GM21786 (cell line): ENCODE measurements around the gene KPNA6.
A peak's percentile ranks its signal among the peaks of the same experiment; 100 is the strongest.

Source experiments
- ATAC-seq: cut with Tn5 transposase; IDR thresholded peaks from one replicate; pipeline ENCODE4 v1.9.1; 2021; ENCODE audit not compliant: unreplicated experiment

KPNA6 gene

DNA sequence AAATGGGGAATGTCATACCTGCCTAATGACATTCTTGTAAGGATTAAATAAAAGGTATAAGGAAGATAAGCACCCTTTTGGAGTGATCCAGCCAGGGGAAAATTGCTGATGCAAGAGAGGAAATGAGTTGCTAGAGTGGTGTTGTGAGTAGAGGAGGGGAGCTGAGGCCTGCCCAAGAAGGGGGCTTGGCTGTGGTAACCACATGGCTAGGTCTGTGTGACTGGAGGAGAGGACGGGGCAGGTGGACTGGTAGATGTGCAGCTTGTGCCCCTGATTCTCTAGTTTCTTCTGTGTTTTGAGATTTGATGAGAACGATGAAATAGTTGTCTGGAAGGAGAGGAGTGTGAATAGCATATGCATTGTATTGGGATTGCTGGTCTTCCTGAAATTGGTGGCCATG, 78.2 kb downstream of the KPNA6 start:
- ATAC-seq, result no peak

DNA sequence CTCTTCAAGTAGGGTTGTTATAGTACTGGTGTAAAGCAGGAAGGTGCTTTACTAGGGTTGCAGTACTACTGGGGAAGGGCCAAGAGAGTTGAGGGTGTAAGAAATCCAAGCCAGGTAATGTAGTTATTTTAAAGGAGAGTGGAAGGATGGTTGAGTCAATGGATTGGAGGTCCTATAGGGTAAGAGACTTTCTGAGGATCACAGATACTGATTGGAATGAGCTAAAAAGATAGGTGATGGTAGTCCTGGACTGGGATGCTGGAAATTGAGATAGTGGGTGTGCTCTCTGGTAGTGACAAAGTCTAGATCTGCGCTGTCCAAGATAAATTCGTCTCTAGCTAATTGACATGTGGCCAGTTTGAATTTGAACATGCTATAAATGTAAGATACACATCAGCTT, 78.6 kb downstream of the KPNA6 start:
- ATAC-seq, result no peak

DNA sequence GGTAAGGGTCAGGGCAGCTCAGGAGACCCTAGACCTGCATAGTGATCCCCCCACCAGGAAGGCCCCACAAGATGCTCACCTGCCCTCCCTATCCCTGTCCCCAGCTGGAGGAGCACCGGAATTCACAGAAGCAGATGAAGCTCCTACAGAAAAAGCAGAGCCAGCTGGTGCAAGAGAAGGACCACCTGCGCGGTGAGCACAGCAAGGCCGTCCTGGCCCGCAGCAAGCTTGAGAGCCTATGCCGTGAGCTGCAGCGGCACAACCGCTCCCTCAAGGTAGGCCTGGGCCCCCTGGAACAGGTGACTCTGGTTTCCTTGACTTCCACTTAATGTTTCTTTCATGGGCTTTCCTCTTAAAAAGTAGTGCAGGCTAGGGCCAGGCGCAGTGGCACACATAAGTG, 80.0 kb downstream of the KPNA6 start:
- no peak for ATAC-seq

DNA sequence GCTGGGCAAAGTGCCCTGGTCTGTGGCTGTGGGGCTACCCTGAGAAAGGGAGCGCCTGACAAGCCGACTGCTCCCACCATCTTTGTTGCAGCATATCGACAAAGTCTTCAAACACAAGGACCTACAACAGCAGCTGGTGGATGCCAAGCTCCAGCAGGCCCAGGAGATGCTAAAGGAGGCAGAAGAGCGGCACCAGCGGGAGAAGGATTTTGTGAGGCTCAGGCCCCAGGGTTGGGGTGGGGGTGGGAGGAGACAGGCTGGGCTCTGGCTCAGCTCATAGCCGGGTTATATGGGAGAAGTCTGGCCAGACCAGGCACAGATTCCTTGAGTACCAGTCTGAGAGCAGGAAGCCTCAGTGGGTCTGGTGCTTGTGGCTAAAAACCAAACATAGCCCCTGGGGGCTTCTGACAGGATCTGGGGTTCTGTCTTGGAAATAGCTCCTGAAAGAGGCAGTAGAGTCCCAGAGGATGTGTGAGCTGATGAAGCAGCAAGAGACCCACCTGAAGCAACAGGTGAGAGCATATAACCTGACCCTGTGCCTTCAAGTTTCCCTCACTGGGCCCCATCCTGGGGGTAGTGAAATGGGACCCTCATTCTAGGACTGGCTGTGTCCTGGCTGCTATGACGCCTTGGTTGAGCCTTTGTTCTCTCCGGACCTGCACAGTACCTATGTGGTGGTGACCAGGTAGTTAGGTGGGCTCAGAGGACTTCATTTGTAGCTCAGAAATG, 84.5 kb downstream of the KPNA6 start:
- ATAC-seq, result no peak

GRCh38 chr1:32194984-32195383, 87.1 kb downstream of the KPNA6 start:
- no peak for ATAC-seq

DNA sequence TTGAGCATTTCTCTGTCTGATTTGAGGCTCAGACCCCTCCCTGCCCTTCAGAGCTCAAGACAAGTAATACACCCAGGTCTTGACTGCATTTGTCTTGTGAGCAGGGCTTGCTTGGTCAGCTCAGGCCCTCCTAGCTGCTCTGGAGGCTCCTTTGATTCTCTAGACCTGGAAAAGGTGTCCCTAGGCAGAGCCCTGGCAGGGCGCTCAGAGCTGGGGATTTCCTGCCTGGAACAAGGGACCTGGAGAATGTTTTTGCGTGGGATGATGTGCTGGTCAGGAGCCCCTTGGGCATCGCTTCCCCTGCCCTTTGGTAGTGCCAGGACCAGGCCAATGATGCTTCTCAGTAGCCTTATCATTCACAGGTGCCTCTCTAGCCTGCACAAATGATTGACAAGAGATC, 87.7 kb downstream of the KPNA6 start:
- ATAC-seq, result no peak

DNA sequence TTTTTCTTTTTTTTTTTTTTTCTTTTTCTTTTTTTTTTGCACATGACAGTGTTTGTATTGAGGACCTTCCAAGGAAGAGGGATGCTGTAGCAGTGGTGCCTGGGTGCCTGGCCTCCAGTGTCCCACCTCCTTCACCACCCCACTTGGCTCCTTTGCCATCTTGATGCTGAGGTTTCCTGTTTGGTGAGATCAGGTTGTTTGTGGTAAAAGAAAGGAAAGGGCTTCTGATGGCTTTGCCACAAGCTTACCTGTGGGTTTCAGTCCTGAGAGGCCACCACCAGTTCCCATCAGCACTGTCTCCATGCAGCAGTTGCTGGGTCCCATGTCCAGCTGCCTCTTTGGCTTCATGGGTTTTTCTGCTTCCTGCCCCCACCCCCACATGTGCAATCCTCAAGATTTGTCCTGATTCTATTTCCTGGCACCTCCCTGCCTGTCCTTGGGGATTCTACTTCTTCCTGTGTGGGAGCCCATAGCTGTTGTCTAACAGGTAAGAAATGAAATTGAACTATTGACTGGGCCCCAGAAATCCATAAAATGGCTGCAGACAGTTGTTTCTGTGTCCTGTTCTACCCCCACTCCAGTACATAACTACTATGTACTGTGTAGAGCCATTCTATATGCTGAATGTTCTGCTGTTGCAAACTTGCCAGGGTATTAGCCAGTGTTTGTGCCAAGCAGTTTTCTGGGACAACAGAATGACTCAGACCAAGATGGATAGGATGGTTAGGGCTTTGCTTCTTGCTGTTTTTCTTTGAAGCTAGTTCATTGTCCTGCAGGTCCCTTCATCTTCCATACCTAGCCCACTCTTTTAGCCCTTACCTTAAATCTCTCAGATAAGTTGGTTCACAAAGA, 88.3 kb downstream of the KPNA6 start:
- no peak for ATAC-seq

DNA sequence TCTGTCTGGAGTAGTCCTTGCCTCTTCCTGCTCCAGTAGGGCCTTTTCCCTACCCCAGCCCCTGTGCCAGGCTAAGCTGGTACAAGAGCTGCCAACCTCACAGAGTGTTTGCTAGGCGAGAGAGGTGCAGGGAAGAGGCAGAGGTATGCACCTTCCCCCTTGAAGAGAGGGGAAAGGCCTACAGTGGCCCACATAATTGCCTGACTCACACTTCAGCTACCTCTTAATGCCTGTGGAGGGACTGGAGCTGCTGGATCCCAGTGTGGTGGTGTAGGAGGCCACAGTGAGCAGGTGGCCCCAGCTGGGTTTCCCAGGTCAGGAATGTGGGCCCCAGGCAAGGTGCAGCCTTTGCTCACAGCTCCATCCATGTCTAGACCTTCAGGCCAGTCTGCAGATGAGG, 89.2 kb downstream of the KPNA6 start:
- no peak for ATAC-seq

DNA sequence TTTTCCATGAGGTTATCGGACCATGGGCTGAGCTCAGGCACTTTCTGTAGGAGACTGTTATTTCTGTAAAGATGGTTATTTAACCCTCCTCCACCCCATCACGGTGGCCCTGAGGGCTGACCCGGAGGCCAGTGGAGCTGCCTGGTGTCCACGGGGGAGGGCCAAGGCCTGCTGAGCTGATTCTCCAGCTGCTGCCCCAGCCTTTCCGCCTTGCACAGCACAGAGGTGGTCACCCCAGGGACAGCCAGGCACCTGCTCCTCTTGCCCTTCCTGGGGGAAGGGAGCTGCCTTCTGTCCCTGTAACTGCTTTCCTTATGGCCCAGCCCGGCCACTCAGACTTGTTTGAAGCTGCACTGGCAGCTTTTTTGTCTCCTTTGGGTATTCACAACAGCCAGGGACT, 90.0 kb downstream of the KPNA6 start:
- no peak for ATAC-seq

GRCh38 chr1:32198237-32199042, 90.6 kb downstream of the KPNA6 start:
- ATAC-seq, result no peak

GRCh38 chr1:32199043-32199716, 91.3 kb downstream of the KPNA6 start:
- ATAC-seq, result no peak

- ATAC-seq, result no peak
Observed at GRCh38 chr1:32199717-32200072, 91.8 kb downstream of the KPNA6 start.

DNA sequence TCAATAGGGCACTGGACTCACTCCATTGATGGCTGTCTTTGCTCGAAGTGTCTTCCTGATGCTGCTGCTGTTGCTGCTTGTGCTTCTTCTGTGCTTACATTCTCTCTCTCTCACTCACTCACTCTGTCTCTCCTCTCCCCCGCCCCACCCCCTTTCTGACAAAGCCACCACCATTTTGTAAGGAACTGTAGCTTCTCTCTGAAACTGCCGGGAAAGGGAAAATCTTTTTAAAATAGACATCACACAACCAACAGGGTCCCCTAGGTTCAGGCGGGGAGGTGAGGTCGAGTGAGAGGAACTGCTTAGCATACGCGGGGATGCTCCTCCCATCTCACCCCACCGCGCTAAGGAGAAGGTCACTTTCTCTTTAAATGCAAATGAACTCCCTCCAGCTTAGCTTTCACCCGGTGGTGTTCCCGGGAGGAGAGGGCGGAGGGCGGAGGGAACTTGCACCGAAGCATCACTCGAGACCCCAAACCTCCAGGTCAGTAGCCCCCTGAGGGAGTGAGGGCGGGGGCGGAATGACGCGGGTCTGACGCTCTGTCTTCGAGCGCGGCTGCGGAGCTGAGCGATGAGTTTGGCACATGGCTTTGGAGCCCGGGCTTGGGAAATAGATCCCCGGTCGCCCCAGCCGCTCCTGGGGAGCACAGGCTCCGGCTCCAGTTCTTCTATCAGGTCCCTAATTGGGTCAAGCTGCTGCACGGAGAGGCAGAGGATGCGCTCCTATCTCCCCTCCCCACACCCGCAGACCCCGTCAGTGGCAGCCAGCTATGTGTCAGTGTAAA, 92.6 kb downstream of the KPNA6 start, which contains the start of gene CCDC28B:
Gene CCDC28B, plus strand, starts transcription at position 370 of the 785 bp plus-strand sequence. CDS start 1,341 bp downstream, outside the sequence.
- no peak for ATAC-seq

DNA sequence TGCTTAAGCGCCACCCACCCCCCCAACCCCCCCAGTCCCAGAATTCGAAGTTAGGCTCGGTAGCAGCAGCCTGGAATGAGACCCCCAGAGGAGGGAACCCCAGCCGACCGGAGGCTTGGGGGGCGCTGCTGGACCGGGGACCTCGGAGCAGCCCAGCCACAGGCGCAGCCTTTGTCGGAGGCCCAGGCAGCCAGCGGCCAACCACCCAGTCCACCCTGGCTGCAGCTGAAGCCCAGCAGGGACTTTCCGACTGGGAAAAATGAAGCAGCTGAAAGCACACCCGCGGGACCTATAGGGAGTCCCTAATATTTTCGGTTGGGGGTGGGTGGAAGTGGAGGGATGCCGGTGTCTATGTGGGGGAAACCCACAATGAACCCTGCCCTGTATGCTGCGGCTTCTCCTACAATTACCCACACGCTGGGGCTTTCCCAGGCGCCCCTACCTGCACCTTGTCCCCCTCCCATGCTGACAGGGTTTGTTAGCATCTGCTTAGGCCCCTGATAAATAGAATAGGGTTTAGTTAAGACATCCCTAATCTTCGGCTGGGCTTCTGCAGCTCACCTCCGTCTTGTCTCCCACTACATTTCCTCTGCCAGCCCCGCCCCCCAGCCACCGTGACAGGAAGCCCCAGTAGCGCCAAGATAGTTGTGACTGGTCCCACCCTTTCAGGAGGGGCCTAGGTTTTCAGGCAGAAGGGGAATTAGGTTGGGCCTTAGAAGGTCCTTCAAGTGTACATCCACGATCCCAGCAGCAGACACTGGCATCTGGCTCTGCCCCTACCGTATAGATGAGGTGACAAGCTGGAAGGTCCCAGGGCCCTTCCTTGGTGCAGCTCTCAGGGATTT, 93.4 kb downstream of the KPNA6 start:
- ATAC-seq, result peak; percentile 43

GRCh38 chr1:32204943-32205361, 97.1 kb downstream of the KPNA6 start:
- ATAC-seq, result no peak

DNA sequence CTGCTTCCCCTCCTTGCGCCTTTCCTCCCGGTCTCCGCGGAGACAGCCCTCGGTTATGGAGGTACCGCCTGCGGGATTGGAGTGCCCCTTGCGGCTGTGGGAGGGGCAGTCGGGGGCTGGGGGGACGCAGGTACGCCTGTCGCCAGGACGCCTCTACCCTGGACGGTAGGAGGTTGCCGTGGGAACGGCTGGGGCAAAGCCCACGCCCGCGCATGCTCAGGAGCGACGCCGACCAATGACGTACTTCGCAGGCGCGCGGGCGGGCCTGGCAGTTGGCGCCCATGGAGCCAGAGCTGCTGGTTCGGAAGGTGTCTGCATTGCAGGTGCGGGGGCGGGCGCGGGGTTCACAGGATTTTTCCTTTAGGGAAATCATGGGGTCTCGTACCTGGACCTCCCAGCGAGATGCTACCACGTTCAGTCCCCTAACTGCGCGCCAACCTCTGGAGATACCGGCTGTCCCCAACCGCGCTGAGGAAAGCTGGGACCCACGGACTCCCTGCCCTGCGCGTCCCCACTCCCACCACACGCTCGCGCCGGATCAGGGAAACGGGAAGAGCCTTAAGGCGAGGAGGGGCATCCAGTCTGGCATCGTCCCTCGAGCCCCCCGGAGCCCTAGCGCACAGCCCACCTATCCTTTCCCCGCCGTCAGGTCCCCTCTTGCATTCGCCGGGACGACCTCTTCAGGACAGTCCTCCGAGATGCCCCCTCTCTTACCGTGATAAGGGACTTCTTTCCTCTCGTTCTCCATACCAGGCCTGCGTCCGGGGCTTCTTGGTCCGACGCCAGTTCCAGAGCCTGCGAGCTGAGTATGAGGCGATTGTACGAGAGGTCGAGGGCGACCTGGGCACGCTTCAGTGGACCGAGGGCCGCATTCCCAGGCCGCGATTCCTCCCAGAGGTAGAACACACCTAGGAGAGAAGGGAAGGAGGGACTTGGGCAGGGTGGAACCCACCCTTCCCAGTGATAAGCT, 97.8 kb downstream of the KPNA6 start, which contains the start of gene IQCC:
Gene IQCC, plus strand, starts transcription at position 271 of the 970 bp plus-strand sequence. Its CDS starts 11 bp downstream, at position 282.
- ATAC-seq, result no peak

DNA sequence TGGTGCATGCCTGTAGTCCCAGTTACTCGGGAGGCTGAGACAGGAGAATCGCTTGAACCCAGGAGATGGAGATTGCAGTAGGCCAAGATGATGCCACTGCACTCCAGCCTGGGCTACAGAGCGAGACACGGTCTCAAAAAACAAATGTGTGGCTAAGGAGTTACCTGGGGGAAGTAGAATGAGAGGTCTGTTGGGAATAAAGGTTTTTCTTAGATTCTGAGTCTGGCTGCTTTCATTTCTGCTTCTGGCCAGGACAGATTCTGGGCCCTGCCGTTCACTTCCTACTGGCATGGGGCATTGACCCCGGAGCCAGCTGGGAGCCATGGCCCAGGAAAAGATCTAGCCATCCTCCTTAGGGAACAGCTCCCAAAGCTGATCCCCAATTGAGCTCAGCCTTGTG, 100.6 kb downstream of the KPNA6 start:
- no peak for ATAC-seq

DNA sequence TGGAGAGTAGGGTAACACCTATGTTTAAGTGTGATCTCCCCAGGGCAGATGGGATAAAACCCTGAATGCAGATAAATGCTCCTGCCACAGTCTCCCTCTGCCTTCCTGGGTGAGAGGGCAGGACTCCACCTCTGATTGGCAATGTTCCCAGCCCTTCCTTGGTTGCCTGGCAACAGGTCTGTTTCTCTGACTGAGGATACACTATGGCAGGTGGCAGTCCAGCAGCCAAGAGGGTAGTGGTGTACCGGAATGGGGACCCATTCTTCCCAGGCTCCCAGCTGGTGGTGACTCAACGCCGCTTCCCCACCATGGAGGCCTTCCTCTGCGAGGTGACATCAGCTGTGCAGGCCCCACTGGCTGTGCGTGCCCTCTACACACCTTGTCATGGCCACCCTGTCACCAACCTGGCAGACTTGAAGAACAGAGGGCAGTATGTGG, 101.1 kb downstream of the KPNA6 start, which contains the start of gene DCDC2B:
Gene DCDC2B, plus strand, starts transcription at position 199 of the 438 bp plus-strand sequence. Its CDS starts 5 bp downstream, at position 204.
- no peak for ATAC-seq
